Parathyroid adenoma (tissue), 2 donors: ENCODE results near the gene PPP1R1A.

Experiments used
- H2AFZ ChIP-seq: fragments of 300-600 bp; sonication (generic); one replicate; pipeline ENCODE4 v1.7.0; 2017; ENCODE audit warnings: antibody characterized with exemption, mild to moderate bottlenecking
- H3K27ac ChIP-seq: fragments of 300-600 bp; sonication (generic); one replicate; pipeline ENCODE4 v1.7.0; 2017
- H3K27me3 ChIP-seq: fragments of 300-600 bp; sonication (generic); one replicate; pipeline ENCODE4 v1.7.0; 2017; ENCODE audit warnings: low read length; ENCODE audit not compliant: control insufficient read depth, insufficient read depth
- H3K36me3 ChIP-seq: fragments of 300-600 bp; sonication (generic); one replicate; pipeline ENCODE4 v1.7.0; 2017; ENCODE audit warnings: low read length; ENCODE audit not compliant: control insufficient read depth, insufficient read depth
- H3K4me1 ChIP-seq: fragments of 300-600 bp; sonication (generic); one replicate; pipeline ENCODE4 v1.7.0; 2017; ENCODE audit warnings: control low read depth
- H3K4me2 ChIP-seq: fragments of 300-600 bp; sonication (generic); one replicate; pipeline ENCODE4 v1.7.0; 2017; ENCODE audit warnings: low read length
- H3K4me3 ChIP-seq: fragments of 300-600 bp; sonication (generic); one replicate; pipeline ENCODE4 v1.7.0; 2017; ENCODE audit warnings: low read depth, low read length
- H3K79me2 ChIP-seq: fragments of 300-600 bp; sonication (generic); one replicate; pipeline ENCODE4 v1.7.0; 2017; ENCODE audit warnings: control low read depth
- H3K9ac ChIP-seq: fragments of 300-600 bp; sonication (generic); one replicate; pipeline ENCODE4 v1.7.0; 2017; ENCODE audit warnings: mild to moderate bottlenecking
- H3K9me3 ChIP-seq: fragments of 300-600 bp; sonication (generic); one replicate; pipeline ENCODE4 v1.7.0; 2017; ENCODE audit warnings: low read length; ENCODE audit not compliant: control insufficient read depth
- CTCF ChIP-seq: fragments of 300-600 bp; sonication (generic); IDR thresholded peaks from one replicate; pipeline ENCODE4 v1.7.0; 2017; ENCODE audit warnings: antibody characterized with exemption, mild to moderate bottlenecking
- donor health status: primary hyperparathyroidism.

The PPP1R1A gene

GRCh38 chr12:54598970-54599369 is 10.5 kb upstream of the PPP1R1A start:
- TF ChIP-seq CTCF = no peak
- Histone ChIP-seq H3K9me3 (no peaks in the 10 kb centered on the region), H3K27ac (no peak overlapping the region), H3K9ac (no peak overlapping the region), H3K4me1 (peaks cover 8% of the 10 kb centered on the region), H3K4me3 (no peak overlapping the region), H3K79me2 (no peaks in the 10 kb centered on the region), H2AFZ (peak overlapping the region; percentile 36), H3K27me3 (no peaks in the 10 kb centered on the region), H3K36me3 (no peaks in the 10 kb centered on the region), H3K4me2 (no peak overlapping the region)

- TF ChIP-seq CTCF = peak; percentile 90
- Histone ChIP-seq H3K27ac (no peak overlapping the region), H3K4me2 (no peak overlapping the region), H3K4me3 (no peak overlapping the region), H3K36me3 (no peaks in the 10 kb centered on the region), H2AFZ (no peak overlapping the region), H3K79me2 (no peaks in the 10 kb centered on the region), H3K9me3 (no peaks in the 10 kb centered on the region), H3K9ac (no peak overlapping the region), H3K27me3 (no peaks in the 10 kb centered on the region), H3K4me1 (peaks cover 19% of the 10 kb centered on the region)
These were observed 8.1 kb upstream of the PPP1R1A start for GRCh38 chr12:54596526-54596946.

GRCh38 chr12:54595471-54595870 is 7.0 kb upstream of the PPP1R1A start:
- Histone ChIP-seq H3K4me2 (no peak overlapping the region), H3K9me3 (no peaks in the 10 kb centered on the region), H3K79me2 (no peaks in the 10 kb centered on the region), H2AFZ (no peak overlapping the region), H3K4me1 (peaks cover 29% of the 10 kb centered on the region), H3K27ac (no peak overlapping the region), H3K36me3 (no peaks in the 10 kb centered on the region), H3K27me3 (no peaks in the 10 kb centered on the region), H3K9ac (no peak overlapping the region), H3K4me3 (no peak overlapping the region)
- TF ChIP-seq CTCF = no peak

- H3K9me3 ChIP-seq = no peaks in the 10 kb centered on the region
- H3K9ac ChIP-seq = no peak overlapping the region
- peaks cover 39% of the 10 kb centered on the region for H3K4me1 ChIP-seq
These were observed 5.3 kb upstream of the PPP1R1A start for GRCh38 chr12:54593725-54594124.

More at GRCh38 chr12:54593725-54594124, 5.3 kb upstream of the PPP1R1A start:
- Histone ChIP-seq H3K79me2 (no peaks in the 10 kb centered on the region), H3K4me2 (no peak overlapping the region), H3K4me3 (no peak overlapping the region), H3K36me3 (no peaks in the 10 kb centered on the region), H3K27ac (no peak overlapping the region), H3K27me3 (no peaks in the 10 kb centered on the region), H2AFZ (no peak overlapping the region)
- no peak for TF ChIP-seq CTCF
